Measurements from ENCODE around the gene ANXA11.
"Not testable (repeated sequence)": the region's sequence is repeated elsewhere in the genome, so short reads cannot be mapped to it uniquely, and the experiment has no call there.

The ANXA11 gene

DNA sequence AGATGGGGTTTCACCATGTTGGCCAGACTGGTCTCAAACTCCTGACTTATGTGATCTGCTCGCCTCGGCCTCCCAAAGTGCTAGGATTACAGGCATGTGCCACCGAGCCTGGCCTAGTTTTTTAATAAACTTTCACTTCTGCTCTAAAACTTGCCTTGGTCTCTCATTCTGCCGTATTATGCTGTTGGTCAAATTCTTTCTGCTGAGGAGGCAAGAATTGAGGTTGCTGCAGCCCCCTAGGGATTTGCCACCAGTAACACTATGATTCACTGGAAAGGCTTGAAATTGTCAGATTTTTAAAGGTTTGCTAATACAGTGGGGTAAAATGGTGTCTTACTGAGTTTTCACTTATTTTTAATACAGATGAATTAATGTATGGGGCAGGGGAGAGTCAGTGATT lies 21.4 kb upstream of the ANXA11 start:
- DNase-seq (ENCODE audit: low read depth) = not testable (repeated sequence)

DNA sequence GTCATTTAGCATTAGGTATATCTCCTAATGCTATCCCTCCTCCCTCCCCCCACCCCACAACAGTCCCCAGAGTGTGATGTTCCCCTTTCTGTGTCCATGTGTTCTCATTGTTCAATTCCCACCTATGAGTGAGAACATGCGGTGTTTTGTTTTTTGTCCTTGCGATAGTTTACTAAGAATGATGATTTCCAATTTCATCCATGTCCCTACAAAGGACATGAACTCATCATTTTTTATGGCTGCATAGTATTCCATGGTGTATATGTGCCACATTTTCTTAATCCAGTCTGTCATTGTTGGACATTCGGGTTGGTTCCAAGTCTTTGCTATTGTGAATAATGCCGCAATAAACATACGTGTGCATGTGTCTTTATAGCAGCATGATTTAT lies 17.7 kb upstream of the ANXA11 start:
- H3K4me3 ChIP-seq (ENCODE audit: low read depth, low read length); DNase-seq (ENCODE audit: low read depth): not testable (repeated sequence)

More for the DNA sequence above, 21.4 kb upstream of the ANXA11 start:
- H3K4me3 ChIP-seq (ENCODE audit: low read depth, low read length) = not testable (repeated sequence)

DNA sequence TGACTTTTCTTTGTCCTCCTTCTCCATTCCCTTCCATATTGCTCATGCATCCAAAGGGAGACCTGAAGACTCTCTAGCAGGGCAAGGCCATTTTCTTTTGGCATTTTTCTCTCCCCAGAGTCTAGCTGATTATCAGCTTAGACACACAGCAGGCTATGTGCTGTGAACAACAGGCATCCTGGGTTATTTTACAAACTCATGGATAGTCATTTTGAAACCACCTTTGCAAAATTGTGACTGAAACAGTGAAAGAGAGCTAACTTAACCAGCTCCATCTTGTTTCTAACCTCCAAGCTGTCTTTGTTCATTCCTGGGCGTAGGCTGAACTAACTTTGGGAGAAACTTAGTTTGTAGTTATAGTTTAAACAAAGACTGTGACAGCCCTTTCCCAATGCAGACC lies 13.5 kb upstream of the ANXA11 start:
- peak; percentile 46 for DNase-seq (ENCODE audit: low read depth)
- H3K4me3 ChIP-seq (ENCODE audit: low read depth, low read length) = not testable (repeated sequence)

DNA sequence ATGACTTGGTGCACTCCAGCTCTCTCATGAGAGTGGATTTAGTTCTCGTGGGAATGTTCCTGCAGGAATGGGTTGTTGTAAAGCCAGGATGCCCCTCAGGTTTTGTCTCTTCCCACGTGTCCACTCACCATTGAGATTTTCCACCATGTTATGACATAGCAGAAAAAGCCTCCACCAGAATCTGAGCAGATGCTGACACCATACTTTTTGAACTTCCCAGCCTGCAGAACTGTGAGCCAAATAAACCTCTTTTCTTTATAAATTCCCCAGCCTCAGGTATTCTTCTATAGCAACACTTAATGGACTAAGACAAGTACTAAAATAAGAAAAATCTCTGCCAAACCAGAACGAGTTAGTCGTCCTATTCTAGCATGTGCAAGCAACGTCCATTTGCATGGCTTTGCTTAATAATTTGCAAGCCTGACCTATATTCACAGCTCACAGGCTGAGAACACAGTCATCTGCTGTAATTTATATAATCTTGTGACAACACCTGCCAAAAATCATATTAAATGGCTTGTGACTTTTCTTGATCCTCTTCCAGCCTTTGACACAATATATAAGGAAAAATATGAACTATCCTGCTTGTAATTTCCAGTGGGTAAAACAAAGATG lies 9.1 kb upstream of the ANXA11 start:
- not testable (repeated sequence) for H3K4me3 ChIP-seq (ENCODE audit: low read depth, low read length); DNase-seq (ENCODE audit: low read depth)

DNA sequence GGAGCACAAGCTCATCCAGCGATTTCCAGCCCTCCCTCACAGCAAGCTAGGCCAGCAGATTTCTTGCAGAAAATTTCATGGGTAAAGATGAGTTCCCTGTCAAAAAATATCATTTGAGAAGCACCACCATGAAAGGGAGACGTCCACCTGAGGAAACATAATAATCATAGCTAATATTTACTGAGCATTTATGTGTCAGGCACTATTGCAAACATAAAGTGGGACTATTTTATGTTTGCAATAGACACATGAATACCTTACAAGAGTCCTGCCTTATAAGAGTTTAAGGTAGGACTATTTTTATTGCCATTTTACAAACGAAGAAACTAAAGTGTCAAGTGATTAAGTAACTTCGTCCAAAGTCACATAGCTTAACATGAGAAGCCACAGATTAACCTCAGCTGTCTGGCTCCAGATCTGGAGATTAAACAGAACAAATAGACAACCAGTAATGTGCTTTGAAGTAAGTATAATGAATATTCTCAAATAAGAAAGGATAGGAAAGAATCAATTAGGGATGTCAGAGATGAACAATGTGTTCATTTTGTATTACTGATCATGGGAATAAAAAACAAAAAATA lies 7.3 kb upstream of the ANXA11 start:
- DNase-seq (ENCODE audit: low read depth); H3K4me3 ChIP-seq (ENCODE audit: low read depth, low read length): not testable (repeated sequence)

DNA sequence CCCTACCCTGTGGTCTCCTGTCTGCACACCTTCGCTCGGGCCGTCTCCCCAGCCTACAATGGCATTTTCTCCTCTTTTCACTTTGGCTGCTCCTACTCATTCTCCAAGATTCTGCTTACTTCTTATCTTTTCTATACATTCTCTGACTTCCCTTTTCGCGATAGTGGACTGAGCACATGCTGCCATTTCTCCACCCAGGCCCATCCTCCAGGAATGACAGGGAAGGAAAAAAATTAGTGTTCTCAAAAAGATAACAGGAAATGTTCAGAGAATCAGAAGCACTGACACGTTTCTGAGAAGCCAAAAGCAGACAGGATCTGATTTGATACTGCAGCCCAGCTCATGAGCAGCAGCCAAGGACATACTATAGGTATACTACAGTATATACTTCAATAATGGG lies 6.4 kb upstream of the ANXA11 start:
- TF ChIP-seq, protein P1, sequence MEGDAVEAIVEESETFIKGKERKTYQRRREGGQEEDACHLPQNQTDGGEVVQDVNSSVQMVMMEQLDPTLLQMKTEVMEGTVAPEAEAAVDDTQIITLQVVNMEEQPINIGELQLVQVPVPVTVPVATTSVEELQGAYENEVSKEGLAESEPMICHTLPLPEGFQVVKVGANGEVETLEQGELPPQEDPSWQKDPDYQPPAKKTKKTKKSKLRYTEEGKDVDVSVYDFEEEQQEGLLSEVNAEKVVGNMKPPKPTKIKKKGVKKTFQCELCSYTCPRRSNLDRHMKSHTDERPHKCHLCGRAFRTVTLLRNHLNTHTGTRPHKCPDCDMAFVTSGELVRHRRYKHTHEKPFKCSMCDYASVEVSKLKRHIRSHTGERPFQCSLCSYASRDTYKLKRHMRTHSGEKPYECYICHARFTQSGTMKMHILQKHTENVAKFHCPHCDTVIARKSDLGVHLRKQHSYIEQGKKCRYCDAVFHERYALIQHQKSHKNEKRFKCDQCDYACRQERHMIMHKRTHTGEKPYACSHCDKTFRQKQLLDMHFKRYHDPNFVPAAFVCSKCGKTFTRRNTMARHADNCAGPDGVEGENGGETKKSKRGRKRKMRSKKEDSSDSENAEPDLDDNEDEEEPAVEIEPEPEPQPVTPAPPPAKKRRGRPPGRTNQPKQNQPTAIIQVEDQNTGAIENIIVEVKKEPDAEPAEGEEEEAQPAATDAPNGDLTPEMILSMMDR (IDR thresholded peaks at IDR 0.05; ENCODE audit: insufficient read depth, low read depth, low read length, missing control alignments) = no peak
- DNase-seq (ENCODE audit: low read depth) = no peak
- no peak overlapping the region for H3K4me3 ChIP-seq (ENCODE audit: low read depth, low read length)

DNA sequence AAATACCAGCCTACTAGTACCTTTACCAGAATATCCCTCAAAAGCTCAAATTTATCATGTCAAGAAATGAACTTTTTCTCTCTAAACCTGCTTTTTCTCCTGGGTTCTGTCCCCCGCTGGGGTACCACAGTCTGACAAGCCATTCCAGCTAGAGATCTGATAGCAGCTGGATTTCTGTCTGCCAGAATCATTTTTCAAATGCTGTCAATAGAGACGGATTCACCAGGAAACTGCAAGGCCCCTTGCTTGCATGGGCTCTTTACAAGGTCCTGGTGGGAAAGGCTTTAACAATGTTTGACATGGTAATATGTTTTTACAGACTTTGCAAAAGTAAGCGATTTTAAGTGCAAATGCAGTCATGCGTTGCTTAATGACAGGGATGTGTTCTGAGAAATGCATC lies 4.9 kb upstream of the ANXA11 start:
- no peak overlapping the region for H3K4me3 ChIP-seq (ENCODE audit: low read depth, low read length)
- TF ChIP-seq, protein P1 (IDR thresholded peaks at IDR 0.05; ENCODE audit: insufficient read depth, low read depth, low read length, missing control alignments) = no peak
- no peak for DNase-seq (ENCODE audit: low read depth)

DNA sequence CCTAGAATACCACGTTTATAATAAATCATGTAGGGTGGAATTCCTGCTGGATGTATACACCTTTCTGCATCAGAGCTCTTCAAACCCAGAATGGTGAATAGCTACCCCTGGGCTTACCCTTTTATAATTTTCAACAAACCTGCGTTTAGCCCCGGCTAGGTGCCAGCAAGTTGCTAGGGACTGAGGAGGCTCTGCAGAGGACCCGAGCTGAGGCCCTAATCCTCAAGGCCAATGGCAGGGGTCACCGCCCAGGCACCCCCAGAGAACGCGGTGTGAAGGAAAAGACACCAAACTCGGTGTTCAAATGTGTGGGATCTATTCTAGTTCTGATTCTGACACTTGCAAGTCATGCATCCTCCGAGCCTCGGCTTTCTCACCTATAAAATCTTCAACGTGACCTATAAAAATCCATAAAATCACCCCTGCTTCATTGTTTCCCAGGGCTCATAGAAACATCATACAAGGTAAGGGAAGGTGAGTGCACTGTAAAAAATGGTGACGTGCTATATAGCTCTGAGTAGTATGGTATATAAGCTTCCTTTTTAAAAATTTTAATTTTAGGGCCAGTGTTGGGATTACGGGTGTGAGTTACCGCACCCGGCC lies 2.5 kb upstream of the ANXA11 start:
- DNase-seq (ENCODE audit: low read depth) = no peak
- TF ChIP-seq, protein P1 (IDR thresholded peaks at IDR 0.05; ENCODE audit: insufficient read depth, low read depth, low read length, missing control alignments) = no peak
- H3K4me3 ChIP-seq (ENCODE audit: low read depth, low read length) = no peak overlapping the region

DNA sequence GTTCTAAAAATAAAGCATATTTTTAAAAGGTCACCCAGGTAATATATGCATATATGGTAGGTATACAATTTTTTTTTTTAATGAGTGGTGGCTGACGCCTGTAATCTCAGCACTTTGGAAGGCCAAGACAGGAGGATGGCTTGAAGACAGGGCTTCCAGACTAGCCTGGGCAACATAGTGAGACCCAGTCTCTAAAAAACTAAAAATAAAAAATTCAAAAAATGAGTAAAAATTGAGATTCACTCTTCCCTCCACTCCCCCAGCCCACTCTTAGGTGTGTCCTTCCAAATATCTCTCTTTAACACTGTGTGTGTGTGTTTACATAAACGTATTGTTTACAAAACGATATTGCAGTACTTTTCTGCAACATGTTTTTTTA lies 929 bp upstream of the ANXA11 start:
- no peak for DNase-seq (ENCODE audit: low read depth)
- H3K4me3 ChIP-seq (ENCODE audit: low read depth, low read length) = peak overlapping the region; percentile 67
- TF ChIP-seq, protein P1 (IDR thresholded peaks at IDR 0.05; ENCODE audit: insufficient read depth, low read depth, low read length, missing control alignments) = no peak
